HepG2 (cell line): Measurements from ENCODE around the gene GP1BA. TPM values are rescaled to one million over a fixed set of nuclear protein-coding genes. Genes with fewer than 3 reads are reported as not detected.

Experiments
- ATAC-seq: fragments of 200-7000 bp; cut with Tn5 transposase; 3 replicates; pipeline ENCODE4 v1.9.1; 2020; ENCODE audit warnings: mild to moderate bottlenecking, moderate library complexity
- BruUV-seq: library from RNA; stranded (reverse); fragments of 400-500 nt; replicated peaks from 2 replicates; lab custom pipeline; 2021; lab: Mats Ljungman, UMichigan
- CTCF ChIA-PET: fragments of 300-600 bp; formaldehyde crosslinking; extraction: SDS; loops from one replicate; lab custom pipeline; 2021; ENCODE audit warnings: low total read pairs, inconsistent platforms, low intra/inter-chr PET ratio; lab: Yijun Ruan, JAX
- POLR2A ChIA-PET: fragments of 350-600 bp; sonication (Branson Sonifier 250); formaldehyde crosslinking; loops from one replicate; lab custom pipeline; 2020; ENCODE audit warnings: antibody characterized with exemption, inconsistent platforms; lab: Yijun Ruan, JAX
- DNase-seq: peaks from one replicate; pipeline ENCODE4 v3.0.0-alpha.2; 2015; ENCODE audit warnings: low spot score
- FAIRE-seq: peaks from 3 replicates; lab custom pipeline; 2011; peaks lifted over from hg19 to GRCh38; lab: Jason Lieb, UNC
- H2AFZ ChIP-seq: one replicate; pipeline ENCODE4 v1.6.1; 2011; ENCODE audit warnings: low read length, inconsistent platforms
- H3K27ac ChIP-seq: fragments of 300-600 bp; 3 replicates; pipeline ENCODE4 v1.8.0; 2011; ENCODE audit warnings: mixed run types, mild to moderate bottlenecking, mixed read lengths, low read length, inconsistent platforms; ENCODE audit not compliant: insufficient read depth; ENCODE audit errors: extremely low read length
- H3K27me3 ChIP-seq, 2 experiments: fragments of 200-600 bp in 1 of 2; 2 replicates in 1 of 2; 3 replicates in 1 of 2; pipeline versions ENCODE4 v1.6.0 to v1.8.0; 2011; ENCODE audit warnings: low read length in 2 of 2, mild to moderate bottlenecking in 2 of 2, moderate library complexity in 2 of 2, inconsistent platforms in 1 of 2; ENCODE audit not compliant: insufficient read depth in 2 of 2, control insufficient read depth in 1 of 2
- H3K36me3 ChIP-seq, 2 experiments: fragments of 200-600 bp in 1 of 2; replicated peaks in 1 of 2; 2 replicates in 1 of 2; 3 replicates in 1 of 2; pipeline versions ENCODE4 v1.5.1 to v1.8.0; 2011; ENCODE audit warnings: low read length in 2 of 2, inconsistent platforms in 1 of 2; ENCODE audit not compliant: insufficient read depth in 2 of 2, control insufficient read depth in 1 of 2
- H3K4me1 ChIP-seq: 2 replicates; pipeline ENCODE4 v1.5.1; 2012; ENCODE audit warnings: low read length, inconsistent platforms; ENCODE audit not compliant: insufficient read depth
- H3K4me2 ChIP-seq: 2 replicates; pipeline ENCODE4 v1.6.0; 2011; ENCODE audit warnings: low read depth, low read length, inconsistent platforms
- H3K4me3 ChIP-seq, 3 experiments: fragments of 200-600 bp in 1 of 3; sonication (generic), shearing (Covaris generic) in 1 of 3; replicated peaks in 1 of 3; 2 replicates each; pipeline ENCODE4 v1.5.1; 2011 to 2016; ENCODE audit warnings: low read length in 3 of 3, inconsistent platforms in 2 of 3, low read depth in 2 of 3, mild to moderate bottlenecking in 2 of 3, control low read depth in 1 of 3, mixed read lengths in 1 of 3; ENCODE audit not compliant: insufficient read depth in 1 of 3
- H3K79me2 ChIP-seq: one replicate; pipeline ENCODE4 v1.6.1; 2011; ENCODE audit warnings: low read length, inconsistent platforms; ENCODE audit not compliant: insufficient read depth
- H3K9ac ChIP-seq: 2 replicates; pipeline ENCODE4 v1.6.0; 2011; ENCODE audit warnings: mild to moderate bottlenecking, low read depth, low read length, inconsistent platforms; ENCODE audit not compliant: insufficient read depth
- H3K9me3 ChIP-seq: 2 replicates; pipeline ENCODE4 v1.5.1; 2012; ENCODE audit warnings: mild to moderate bottlenecking, low read length
- H4K20me1 ChIP-seq: 2 replicates; pipeline ENCODE4 v1.6.0; 2011; ENCODE audit warnings: inconsistent platforms, mild to moderate bottlenecking, low read length, moderate library complexity; ENCODE audit not compliant: insufficient read depth
- BRD4 ChIP-seq: sonication (generic); formaldehyde crosslinking; IDR thresholded peaks from 2 replicates; pipeline ENCODE4 v1.4.0; 2020; ENCODE audit warnings: missing genetic modification reagents
- ELF4 ChIP-seq: sonication (generic); formaldehyde crosslinking; IDR thresholded peaks from 2 replicates; pipeline ENCODE4 v1.5.0; 2020; ENCODE audit warnings: missing genetic modification reagents, mild to moderate bottlenecking, moderate library complexity, borderline replicate concordance
- FOXC1 ChIP-seq: sonication (generic); formaldehyde crosslinking; IDR thresholded peaks from 2 replicates; pipeline ENCODE4 v1.8.0; 2022; ENCODE audit warnings: mild to moderate bottlenecking, missing genetic modification reagents, borderline replicate concordance
- GZF1 ChIP-seq: sonication (generic); formaldehyde crosslinking; IDR thresholded peaks from 2 replicates; pipeline ENCODE4 v1.5.1; 2020; ENCODE audit warnings: mild to moderate bottlenecking, missing genetic modification reagents
- HNF1B ChIP-seq: sonication (generic); formaldehyde crosslinking; IDR thresholded peaks from 2 replicates; pipeline ENCODE4 v1.5.1; 2020; ENCODE audit warnings: mild to moderate bottlenecking, moderate library complexity, missing genetic modification reagents
- KIAA2018 ChIP-seq: sonication (generic); formaldehyde crosslinking; IDR thresholded peaks from 2 replicates; pipeline ENCODE4 v1.5.0; 2020; ENCODE audit warnings: mild to moderate bottlenecking, missing genetic modification reagents, borderline replicate concordance
- NR2F6 ChIP-seq, 2 experiments: IDR thresholded peaks; 2 replicates each; pipeline ENCODE4 v1.6.1; 2016; ENCODE audit warnings: antibody characterized with exemption in 1 of 2, mild to moderate bottlenecking in 1 of 2
- SMC3 ChIP-seq: IDR thresholded peaks from 2 replicates; pipeline ENCODE4 v1.6.1; 2011; ENCODE audit warnings: low read length, improper control_type of control experiment
- STAG1 ChIP-seq: sonication (generic); formaldehyde crosslinking; IDR thresholded peaks from 2 replicates; pipeline ENCODE4 v1.4.0; 2020; ENCODE audit warnings: missing genetic modification reagents
- ZNF652 ChIP-seq: IDR thresholded peaks from 2 replicates; pipeline ENCODE4 v1.6.1; 2016; ENCODE audit warnings: low read depth, borderline replicate concordance
- ZNF792 ChIP-seq: IDR thresholded peaks from 2 replicates; pipeline ENCODE4 v1.6.1; 2016
- WGBS: methylation state at CpG from one replicate; pipeline ENCODE4 v1.1.6; 2017; ENCODE audit warnings: low lambda C conversion rate; 5-methylcytosine and 5-hydroxymethylcytosine counted together
- in situ Hi-C: cut with HindIII; loops from 2 replicates; pipeline ENCODE4 v1.10.0; 2017; ENCODE audit warnings: low pct_unique_long_range_greater_than_20kb; ENCODE audit not compliant: extremely low pct_ligation_motif_present
- intact Hi-C: fragments of 100-400 bp; cut with micrococcal nuclease; formaldehyde crosslinking; loops from one replicate; pipeline ENCODE4 v1.10.0; 2022; ENCODE audit not compliant: unreplicated experiment
- polyA plus RNA-seq, 8 experiments: library from polyadenylated mRNA; depleted of rRNA in 3 of 8; stranded (reverse) in 7 of 8; unstranded in 1 of 8; fragments of >200 nt; fragmentation: Illumina TruSeq in 4 of 8; extraction: Trizol in 4 of 8; gene quantifications; 2 replicates each; pipeline versions ENCODE4 v1.2.1 to v1.2.3, GENCODE V29; 2011 to 2016; ENCODE audit warnings: low read depth in 4 of 8, missing spikeins in 1 of 8, mixed read lengths in 1 of 8; ENCODE audit not compliant: insufficient read depth in 1 of 8
- total RNA-seq, 5 experiments: library from RNA; depleted of rRNA; stranded (reverse); fragments of >200 nt; fragmentation: Illumina TruSeq; extraction: Trizol; gene quantifications; 2 replicates each; pipeline ENCODE4 v1.2.3, GENCODE V29; 2016; ENCODE audit warnings: low read depth in 1 of 5

The GP1BA gene
- total and polyA plus RNA-seq, 2 of the 13 experiments (the other 11 are each of a cell fraction or from before 2014, with no cell fraction given): not detected

DNA sequence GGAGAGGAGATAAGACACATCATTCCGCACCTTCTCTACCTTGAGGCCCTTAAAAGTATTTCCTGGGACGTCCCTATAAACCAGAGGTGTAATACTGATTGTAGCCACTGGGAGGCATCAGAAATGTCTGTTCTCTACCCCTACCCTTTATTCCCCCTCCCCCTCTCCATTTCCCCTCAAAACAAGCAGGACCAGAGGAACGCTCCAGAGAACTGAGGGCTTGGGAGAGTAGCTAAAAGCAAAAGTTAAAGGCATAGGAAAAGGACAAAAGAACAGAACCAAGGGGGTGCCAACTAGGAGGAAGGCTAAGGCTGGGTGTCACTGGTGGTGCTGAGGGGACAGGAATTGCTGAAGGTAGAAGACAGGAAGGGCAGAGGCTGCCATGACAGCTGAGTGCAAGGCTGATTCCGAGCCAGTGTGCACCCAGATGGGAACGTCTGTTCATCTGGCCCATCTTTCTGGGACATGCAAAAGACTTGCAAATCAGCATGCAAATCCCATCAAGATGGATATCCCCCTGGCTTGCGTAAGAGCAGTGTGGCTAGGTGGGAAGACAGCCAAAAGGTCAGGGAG lies 48.7 kb downstream of the GP1BA start:
- peak; percentile 81 for FAIRE-seq
- no peaks in the 10 kb centered on the region for H3K79me2 ChIP-seq
- H3K36me3 ChIP-seq: peaks cover 4 to 25% of the 10 kb centered on the region in 2 experiments
- H3K9me3 ChIP-seq: no peaks in the 10 kb centered on the region
- in situ Hi-C loops (no loop called here), intact Hi-C loops (no loop called here)
- BruUV-seq: no TSS peak
- peak; percentile 54 for DNase-seq
- 0 out of 2 replicates have a peak, but pooled peaks cover 4% of the 10 kb centered on the region for H4K20me1 ChIP-seq
- no peak overlapping the region for H3K27ac ChIP-seq
- ChIA-PET POLR2A (interaction anchor here (2.4 to 3.5 kb wide), 2 partner anchors 12 to 17 kb away, joined by 10 to 19 read pairs; partner anchors contain the start of genes INCA1, KIF1C and SPAG7), CTCF (interaction anchor here (2.6 kb wide), 1 partner anchor 82 kb away, joined by 19 read pairs; no protein-coding TSS in a partner anchor)
- WGBS: 68% methylated on average over 6 of the region's 6 CpGs
- ATAC-seq: peak; percentile 63
- no peak overlapping the region for H2AFZ ChIP-seq
- no peak overlapping the region for H3K9ac ChIP-seq
- peaks cover 14% of the 10 kb centered on the region for H3K4me1 ChIP-seq
- H3K27me3 ChIP-seq: no peaks in the 10 kb centered on the region
- no peak overlapping the region for H3K4me2 ChIP-seq
- no peak overlapping the region for H3K4me3 ChIP-seq
- peak; percentile 43 for TF ChIP-seq STAG1
- 0 out of 2 replicates have a peak, but pooled peaks have one; percentile 20 for TF ChIP-seq FOXC1 (CRISPR knock-in tag)
- TF ChIP-seq ZNF792 (CRISPR knock-in tag): no peak
- TF ChIP-seq KIAA2018 (CRISPR knock-in tag): no peak
- TF ChIP-seq HNF1B: 0 out of 2 replicates have a peak, but pooled peaks have one; percentile 49
- no peak for TF ChIP-seq BRD4 (CRISPR knock-in tag)
- TF ChIP-seq ELF4 (CRISPR knock-in tag): no peak
- no peak for TF ChIP-seq NR2F6 (IDR thresholded peaks at IDR 0.05)
- no peak for TF ChIP-seq NR2F6 (CRISPR knock-in tag; IDR thresholded peaks at IDR 0.05)
- peak; percentile 76 for TF ChIP-seq SMC3
- TF ChIP-seq GZF1: no peak
- no peak for TF ChIP-seq ZNF652 (CRISPR knock-in tag)
